Measurements from ENCODE around the gene CBX7. TPM values are rescaled to one million over a fixed set of nuclear protein-coding genes. Genes with fewer than 3 reads are reported as not detected.

CBX7 gene
- total and polyA plus RNA-seq, 2 donors (not counting 3 experiments of a cell fraction or from before 2014, with no cell fraction given), result 3.4 to 7.1 TPM

DNA sequence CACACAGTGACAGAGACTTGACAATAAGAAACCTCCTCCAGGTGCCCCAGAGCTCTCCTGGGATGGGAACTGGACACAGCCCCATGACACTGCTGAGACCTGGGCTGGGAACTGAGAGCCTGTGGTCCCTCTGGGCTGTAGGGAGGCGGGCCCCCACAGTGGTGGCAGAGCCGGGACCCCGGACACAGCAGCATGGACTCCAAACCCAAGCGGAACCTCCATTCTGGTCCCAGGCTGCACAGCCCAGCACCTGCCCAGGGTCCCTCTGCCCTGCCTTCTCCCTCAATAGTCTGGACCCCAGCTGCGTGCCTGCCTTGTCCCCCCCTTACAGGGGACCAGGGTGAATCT is 63.8 kb downstream of the CBX7 start:
- intact Hi-C loops (cut with micrococcal nuclease) (no loop called here), dilution Hi-C loops (cut with MboI; ENCODE audit: extremely low pct_ligation_motif_present, low sequenced_read_pairs) (no loop called here)
- Histone ChIP-seq H3K9me1 (replicated peaks; ENCODE audit: control insufficient read depth, extremely low read depth, insufficient read depth, low read length) (no peaks in the 10 kb centered on the region), H3K9me3 (replicated peaks; ENCODE audit: control insufficient read depth, insufficient read depth, low read length) (no peaks in the 10 kb centered on the region), H3K4me2 (ENCODE audit: insufficient read depth, low read length) (no peak overlapping the region), H2AFZ (ENCODE audit: low read depth, low read length) (no peak overlapping the region), H3K36me3 (ENCODE audit: control insufficient read depth in 2 of 2, extremely low read depth in 1 of 2, insufficient read depth in 2 of 2, low read length in 2 of 2) (no peaks in the 10 kb centered on the region), H3K4me3 (replicated peaks in 1 of 3; ENCODE audit: insufficient read depth in 1 of 3, low read depth in 1 of 3, low read length in 3 of 3) (no peak overlapping the region), H3K27ac (ENCODE audit: insufficient read depth, low read depth, low read length) (no peak overlapping the region), H3K9ac (replicated peaks; ENCODE audit: extremely low read depth, insufficient read depth, low read length) (no peak overlapping the region), H4K20me1 (replicated peaks; ENCODE audit: control insufficient read depth, extremely low read depth, insufficient read depth, low read length) (no peaks in the 10 kb centered on the region), H3K4me1 (ENCODE audit: control insufficient read depth, extremely low read depth, insufficient read depth, low read length) (no peaks in the 10 kb centered on the region), H3K79me2 (ENCODE audit: control insufficient read depth, insufficient read depth, low read length) (no peaks in the 10 kb centered on the region), H3K27me3 (ENCODE audit: control insufficient read depth in 2 of 2, insufficient read depth in 2 of 2, low read length in 2 of 2) (peaks cover 0 to 4% of the 10 kb centered on the region in 2 experiments)
- ChIA-PET CTCF (no interaction called here), POLR2A (no interaction called here)
- no peak for FAIRE-seq
- DNase-seq (ENCODE audit: low read depth, low spot score), result no peak
- no TSS peak for BruUV-seq (replicated peaks)
- TF ChIP-seq GATA2 (IDR thresholded peaks at IDR 0.05; ENCODE audit: insufficient read depth, insufficient read length, low read depth, low read length) (no peak), POLR2A (IDR thresholded peaks at IDR 0.05; ENCODE audit: low read depth, low read length) (no peak), MYC (IDR thresholded peaks at IDR 0.05; ENCODE audit: low read depth, low read length) (no peak), POLR2AphosphoS5 (IDR thresholded peaks at IDR 0.05; ENCODE audit: insufficient read depth, low read depth, low read length) (no peak), EZH2 (IDR thresholded peaks at IDR 0.05; ENCODE audit: borderline replicate concordance, low read depth, low read length, severe bottlenecking) (no peak), JUN (IDR thresholded peaks at IDR 0.05; ENCODE audit: borderline replicate concordance, insufficient read depth, insufficient read length, low read depth) (no peak), FOS (IDR thresholded peaks at IDR 0.05; ENCODE audit: borderline replicate concordance, insufficient read depth, low read length) (no peak)
- TF ChIP-seq, protein P1, sequence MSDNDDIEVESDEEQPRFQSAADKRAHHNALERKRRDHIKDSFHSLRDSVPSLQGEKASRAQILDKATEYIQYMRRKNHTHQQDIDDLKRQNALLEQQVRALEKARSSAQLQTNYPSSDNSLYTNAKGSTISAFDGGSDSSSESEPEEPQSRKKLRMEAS (IDR thresholded peaks at IDR 0.05; ENCODE audit: insufficient read depth, insufficient read length), result no peak
- TF ChIP-seq, protein P2, sequence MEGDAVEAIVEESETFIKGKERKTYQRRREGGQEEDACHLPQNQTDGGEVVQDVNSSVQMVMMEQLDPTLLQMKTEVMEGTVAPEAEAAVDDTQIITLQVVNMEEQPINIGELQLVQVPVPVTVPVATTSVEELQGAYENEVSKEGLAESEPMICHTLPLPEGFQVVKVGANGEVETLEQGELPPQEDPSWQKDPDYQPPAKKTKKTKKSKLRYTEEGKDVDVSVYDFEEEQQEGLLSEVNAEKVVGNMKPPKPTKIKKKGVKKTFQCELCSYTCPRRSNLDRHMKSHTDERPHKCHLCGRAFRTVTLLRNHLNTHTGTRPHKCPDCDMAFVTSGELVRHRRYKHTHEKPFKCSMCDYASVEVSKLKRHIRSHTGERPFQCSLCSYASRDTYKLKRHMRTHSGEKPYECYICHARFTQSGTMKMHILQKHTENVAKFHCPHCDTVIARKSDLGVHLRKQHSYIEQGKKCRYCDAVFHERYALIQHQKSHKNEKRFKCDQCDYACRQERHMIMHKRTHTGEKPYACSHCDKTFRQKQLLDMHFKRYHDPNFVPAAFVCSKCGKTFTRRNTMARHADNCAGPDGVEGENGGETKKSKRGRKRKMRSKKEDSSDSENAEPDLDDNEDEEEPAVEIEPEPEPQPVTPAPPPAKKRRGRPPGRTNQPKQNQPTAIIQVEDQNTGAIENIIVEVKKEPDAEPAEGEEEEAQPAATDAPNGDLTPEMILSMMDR (IDR thresholded peaks at IDR 0.05; ENCODE audit: extremely low read depth in 1 of 2, insufficient read depth in 1 of 2, low read depth in 1 of 2, low read length in 2 of 2), result no peak

Measured in endothelial cell of umbilical vein (primary cell).